CMK (cell line): ENCODE measurements around the gene PDE1A.
"Not testable (repeated sequence)": the region's sequence is repeated elsewhere in the genome, so short reads cannot be mapped to it uniquely, and the experiment has no call there.

Experiments used
- DNase-seq: peaks from one replicate; pipeline ENCODE4 v3.0.0-alpha.2; 2010; ENCODE audit warnings: low read depth

The PDE1A gene

GRCh38 chr2:182358601-182359000 lies 68.2 kb downstream of the PDE1A start:
- no peak for DNase-seq

- no peak for DNase-seq
Observed at GRCh38 chr2:182355815-182356214, 71.0 kb downstream of the PDE1A start.

GRCh38 chr2:182351427-182351826 lies 75.4 kb downstream of the PDE1A start:
- DNase-seq, result no peak

- no peak for DNase-seq
Observed at GRCh38 chr2:182349268-182349667, 77.6 kb downstream of the PDE1A start.

GRCh38 chr2:182345384-182345783 lies 81.5 kb downstream of the PDE1A start:
- no peak for DNase-seq

GRCh38 chr2:182330451-182331305 lies 96.2 kb downstream of the PDE1A start:
- no peak for DNase-seq

GRCh38 chr2:182324665-182325064 lies 102.2 kb downstream of the PDE1A start:
- DNase-seq, result no peak

- DNase-seq, result no peak
Observed at GRCh38 chr2:182321096-182321495, 105.7 kb downstream of the PDE1A start.

- no peak for DNase-seq
Observed at GRCh38 chr2:182319556-182320505, 107.0 kb downstream of the PDE1A start.

GRCh38 chr2:182318466-182319220 lies 108.2 kb downstream of the PDE1A start:
- DNase-seq, result no peak

- DNase-seq, result no peak
Observed at GRCh38 chr2:182316950-182317349, 109.9 kb downstream of the PDE1A start.

- DNase-seq, result no peak
Observed at GRCh38 chr2:182302972-182303371, 123.9 kb downstream of the PDE1A start.

- DNase-seq, result no peak
Observed at GRCh38 chr2:182302174-182302573, 124.7 kb downstream of the PDE1A start.

GRCh38 chr2:182301093-182301492 lies 125.7 kb downstream of the PDE1A start:
- no peak for DNase-seq

GRCh38 chr2:182300608-182301007 lies 126.2 kb downstream of the PDE1A start:
- no peak for DNase-seq

- DNase-seq, result no peak
Observed at GRCh38 chr2:182299632-182300031, 127.2 kb downstream of the PDE1A start.

- no peak for DNase-seq
Observed at GRCh38 chr2:182298456-182298855, 128.4 kb downstream of the PDE1A start.

- no peak for DNase-seq
Observed at GRCh38 chr2:182291296-182291695, 135.5 kb downstream of the PDE1A start.

GRCh38 chr2:182283512-182283911 lies 143.3 kb downstream of the PDE1A start:
- no peak for DNase-seq

- no peak for DNase-seq
Observed at GRCh38 chr2:182281276-182281675, 145.6 kb downstream of the PDE1A start.

- no peak for DNase-seq
Observed at GRCh38 chr2:182280118-182280517, 146.7 kb downstream of the PDE1A start.

- DNase-seq, result not testable (repeated sequence)
Observed at GRCh38 chr2:182276662-182277061, 150.2 kb downstream of the PDE1A start.
